Measurements from ENCODE around the gene GNPDA1.
A peak's percentile ranks its signal among the peaks of the same experiment; 100 is the strongest.

Gene GNPDA1

DNA sequence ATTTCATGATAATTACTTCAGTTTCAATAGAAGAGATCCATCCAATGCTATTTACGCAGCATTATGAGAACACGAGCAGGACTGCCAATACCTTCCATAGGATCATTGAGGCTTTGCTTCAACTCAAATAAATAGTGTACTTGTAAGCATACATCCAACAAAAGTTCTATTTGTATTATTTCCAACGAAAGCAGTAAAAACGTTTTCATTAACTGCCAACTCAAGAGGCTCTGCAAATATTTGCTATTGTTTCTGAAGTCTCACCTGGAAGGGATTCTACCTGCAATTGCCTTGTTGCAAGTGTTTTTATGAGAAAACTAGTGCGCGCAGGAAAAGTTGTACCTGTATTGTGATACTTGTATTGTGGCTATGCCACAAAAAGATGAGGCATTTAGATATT, 11.0 kb upstream of the GNPDA1 start:
- no peak for DNase-seq (ENCODE audit: low read depth)

DNA sequence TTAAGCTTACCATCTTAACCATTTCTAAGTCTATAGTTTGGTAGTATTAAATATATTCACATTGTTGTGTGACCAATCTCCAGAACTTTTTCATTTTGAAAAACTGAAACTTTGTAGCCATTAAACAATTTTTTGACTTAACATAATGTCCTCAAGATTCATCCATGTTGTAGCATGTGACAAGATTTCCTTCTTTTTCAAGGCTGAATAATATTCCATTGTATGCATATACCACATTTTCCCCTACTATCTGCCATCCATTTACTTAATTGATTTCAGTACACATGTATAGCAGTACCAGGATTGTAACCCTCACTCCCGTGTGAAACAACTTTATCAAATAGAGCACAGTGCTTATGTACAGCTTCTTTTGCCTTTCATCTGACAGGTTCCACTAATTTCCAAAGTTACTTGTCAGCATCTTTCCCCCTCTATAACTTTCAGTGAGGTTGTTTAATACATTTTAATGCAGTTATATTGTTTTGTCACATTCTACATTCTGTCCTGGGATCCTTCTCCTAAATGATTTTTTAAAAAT, 7.4 kb upstream of the GNPDA1 start:
- no peak for DNase-seq (ENCODE audit: low read depth)

DNA sequence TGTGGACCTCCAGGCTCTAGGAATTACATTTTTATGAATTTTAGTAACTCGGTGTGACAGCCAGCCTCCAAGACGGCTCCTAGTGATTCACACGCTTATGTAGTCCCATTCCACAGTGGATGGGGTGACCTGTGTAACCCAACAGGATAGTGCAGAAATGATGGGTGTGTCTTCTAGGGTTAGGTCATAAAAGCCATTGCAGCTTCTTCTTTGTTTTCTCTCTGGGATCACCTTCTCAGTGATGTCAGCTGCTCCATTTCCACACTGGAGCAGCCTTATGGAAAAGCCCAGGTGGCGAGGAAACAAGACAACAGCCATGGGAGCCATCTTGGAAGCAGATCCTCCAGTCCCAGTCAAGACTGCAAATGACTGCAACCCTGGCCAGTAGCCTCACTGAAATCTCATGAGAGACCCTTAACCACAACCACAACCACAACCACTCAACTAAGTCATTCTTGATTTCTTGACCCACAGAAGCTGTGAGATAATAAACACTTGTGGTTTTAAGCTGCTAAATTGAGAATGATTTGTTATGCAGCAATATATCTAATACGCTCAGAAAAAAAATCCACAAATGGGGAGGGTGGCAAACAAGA, 5.1 kb upstream of the GNPDA1 start:
- no peak for DNase-seq (ENCODE audit: low read depth)

DNA sequence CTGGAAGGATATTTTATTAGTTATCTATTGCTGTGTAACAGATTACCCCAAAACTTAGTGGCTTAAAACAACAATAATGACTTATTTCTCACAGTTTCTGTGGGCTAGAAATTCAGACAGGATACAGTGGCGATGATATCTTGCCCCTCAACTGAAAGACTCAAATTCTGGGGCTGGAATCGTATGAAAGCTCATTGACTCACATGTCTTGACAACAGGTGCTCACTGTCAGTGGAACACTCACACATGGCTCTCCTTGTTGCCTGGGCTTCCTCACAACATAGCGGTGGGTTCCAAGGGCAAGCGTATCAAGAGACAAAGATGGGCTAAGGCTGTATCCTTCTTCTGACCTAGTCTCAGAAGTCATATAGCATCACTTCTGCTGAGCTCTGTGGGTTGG, 3.7 kb upstream of the GNPDA1 start:
- DNase-seq (ENCODE audit: low read depth): peak; percentile 59

DNA sequence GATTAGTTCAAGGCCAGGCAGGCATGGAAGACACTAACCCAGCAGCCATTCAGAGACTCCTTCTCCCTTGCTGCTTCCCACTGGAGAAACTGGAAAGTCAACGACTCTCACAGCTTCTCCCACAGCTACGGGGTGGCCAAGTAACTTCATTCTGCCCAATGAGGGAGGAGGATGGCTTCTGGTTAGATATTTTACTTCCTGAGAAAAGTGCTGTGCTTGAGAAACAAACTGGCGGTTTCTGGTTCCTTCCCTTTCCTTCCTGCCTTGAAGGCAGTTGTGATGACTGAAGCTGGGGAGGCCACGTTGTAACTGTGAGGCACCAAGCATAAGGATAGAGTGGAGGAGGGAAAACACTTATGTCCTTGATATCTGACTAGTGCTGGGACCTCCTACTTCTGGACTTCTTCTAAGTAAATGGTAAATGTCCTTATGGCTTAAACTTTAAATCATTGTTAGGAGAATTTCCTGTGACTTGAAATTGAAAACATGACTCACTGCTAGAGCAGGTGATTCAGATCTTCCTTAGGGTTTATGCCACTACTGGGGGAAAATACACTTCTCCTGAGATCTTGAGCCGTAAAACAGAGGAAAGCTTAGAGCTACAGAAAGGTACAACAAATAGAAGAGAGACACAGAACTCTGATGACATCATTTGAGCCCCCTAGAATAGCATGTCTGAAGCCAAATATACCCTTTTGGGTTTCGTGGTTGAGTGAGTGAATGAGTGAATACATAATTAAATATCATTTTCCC, 3.1 kb upstream of the GNPDA1 start:
- DNase-seq (ENCODE audit: low read depth): peak; percentile 50

DNA sequence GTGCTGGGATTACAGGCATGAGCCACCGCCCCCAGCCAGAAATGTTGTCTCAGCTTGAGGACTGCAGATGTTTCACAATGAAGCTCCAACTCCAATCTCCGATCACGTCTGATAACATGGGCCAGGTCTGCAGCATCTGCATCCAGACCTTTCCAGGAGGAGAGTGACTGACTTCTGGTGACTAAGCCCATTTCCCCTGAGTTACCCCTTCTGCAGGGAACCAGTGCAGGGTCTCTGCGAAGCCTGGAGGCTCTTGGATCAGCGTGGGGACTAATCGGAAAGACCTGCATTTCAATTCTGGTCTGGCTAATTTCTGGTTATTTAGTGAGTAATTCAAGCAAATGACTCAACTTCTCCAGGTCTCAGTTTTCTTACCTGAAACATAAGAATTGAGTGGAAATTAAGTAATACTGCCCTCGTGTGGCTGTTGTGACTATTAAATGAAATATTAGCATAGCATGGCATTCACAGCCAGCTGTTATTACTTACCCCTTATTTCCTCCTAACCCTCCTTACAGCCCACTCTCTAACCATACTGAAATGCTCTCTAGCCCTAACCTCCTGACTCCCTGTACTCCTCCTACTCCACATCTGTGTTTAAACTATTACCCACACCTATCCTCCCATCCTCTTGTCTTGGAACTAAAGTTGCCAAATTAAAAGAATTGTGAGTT, 2.2 kb upstream of the GNPDA1 start:
- DNase-seq (ENCODE audit: low read depth): peak; percentile 53

DNA sequence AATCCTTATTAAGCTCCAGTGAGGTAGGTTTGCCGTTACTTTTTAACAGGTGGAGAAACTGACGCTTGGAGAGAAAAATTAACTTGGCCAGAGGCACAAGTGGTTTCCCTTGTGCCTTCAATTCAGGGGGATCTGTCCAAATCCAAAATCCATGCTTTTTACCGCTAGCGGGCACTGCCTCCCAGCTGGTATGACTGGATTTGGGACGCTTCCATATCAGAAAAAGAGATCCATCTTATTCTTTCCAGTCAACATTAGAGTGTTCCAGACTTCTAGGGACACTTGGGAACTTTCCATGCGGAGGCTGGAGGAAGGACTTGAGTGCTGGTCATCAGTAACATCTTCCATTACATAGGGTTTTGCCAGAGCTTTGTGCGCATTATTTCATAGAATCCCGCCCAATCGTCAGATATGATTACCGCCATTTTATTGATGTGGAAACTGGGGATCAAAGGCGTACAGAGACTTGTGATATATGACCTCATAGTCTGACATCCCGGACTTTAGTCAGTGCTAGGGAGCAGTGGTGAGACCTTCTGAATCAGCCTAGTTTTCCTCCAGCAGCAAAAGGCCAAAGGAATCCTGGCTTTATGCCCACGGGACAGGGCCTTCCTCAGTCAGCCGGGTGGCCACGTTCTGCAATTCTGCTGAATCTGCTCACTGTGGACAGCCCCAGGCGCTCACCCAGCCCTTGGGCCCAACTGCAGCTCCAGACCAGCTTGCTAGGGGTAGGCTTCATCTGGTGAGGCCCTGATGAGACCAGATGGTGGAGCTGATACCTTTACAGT, 1.1 kb upstream of the GNPDA1 start:
- no peak for DNase-seq (ENCODE audit: low read depth)

DNA sequence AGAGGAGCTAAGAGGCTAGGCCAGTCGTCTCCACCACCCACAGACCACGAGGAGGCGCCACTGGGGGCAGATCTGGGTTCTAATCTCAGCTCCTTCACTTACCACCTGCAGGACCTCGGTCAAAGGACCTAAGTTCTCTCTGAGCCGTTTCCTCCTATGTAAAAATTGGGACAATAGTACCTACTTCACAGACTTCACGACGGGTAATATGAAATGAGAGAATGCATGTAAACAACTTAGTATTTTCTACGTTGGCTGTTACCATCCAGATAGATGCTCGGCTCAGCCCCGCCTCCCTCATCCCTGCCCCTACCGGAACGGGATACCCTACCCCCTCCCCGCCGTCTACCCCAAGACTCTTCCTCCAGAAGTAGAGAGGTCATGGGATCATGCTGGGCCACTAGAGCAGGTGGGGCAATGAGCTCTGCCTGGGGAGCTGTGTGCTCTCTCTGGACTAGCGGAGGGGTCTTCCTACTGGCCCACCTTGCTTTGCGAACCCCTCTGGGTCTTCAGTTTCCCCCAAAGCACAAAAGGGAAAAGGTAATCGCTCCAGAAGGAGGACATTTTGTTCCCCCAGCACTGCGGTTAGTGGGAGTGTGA, 541 bp downstream of the GNPDA1 start:
- peak; percentile 53 for DNase-seq (ENCODE audit: low read depth)

DNA sequence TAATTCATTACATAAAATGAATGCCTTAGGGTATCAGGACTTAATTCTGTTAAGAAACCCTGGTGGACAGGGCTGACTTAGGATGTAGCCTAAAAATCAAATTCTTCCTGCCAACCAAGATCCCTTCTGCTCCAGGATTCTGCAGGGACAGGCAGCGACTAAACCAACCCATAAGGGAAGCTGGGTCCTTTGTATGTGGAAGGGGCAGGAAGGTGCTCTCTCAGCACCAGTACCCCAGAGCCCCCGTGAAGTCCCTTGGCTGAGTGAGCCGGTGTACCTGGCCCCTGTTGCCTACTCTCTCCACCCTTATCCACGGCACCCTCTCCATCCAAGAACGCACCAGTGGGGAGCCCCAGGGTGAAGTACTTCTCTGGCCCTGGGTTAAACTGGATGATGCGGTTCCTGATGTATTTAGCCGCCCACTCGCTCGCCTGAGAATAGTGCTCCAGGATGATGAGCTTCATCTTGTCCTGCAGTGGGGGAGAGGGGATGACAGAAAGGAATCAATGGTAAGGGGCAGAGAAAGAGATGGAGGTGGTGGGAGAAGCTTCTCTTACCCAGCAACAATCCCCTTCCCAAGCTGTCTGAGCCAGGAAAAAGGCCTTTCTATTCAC, 1.1 kb downstream of the GNPDA1 start:
- DNase-seq (ENCODE audit: low read depth): no peak

DNA sequence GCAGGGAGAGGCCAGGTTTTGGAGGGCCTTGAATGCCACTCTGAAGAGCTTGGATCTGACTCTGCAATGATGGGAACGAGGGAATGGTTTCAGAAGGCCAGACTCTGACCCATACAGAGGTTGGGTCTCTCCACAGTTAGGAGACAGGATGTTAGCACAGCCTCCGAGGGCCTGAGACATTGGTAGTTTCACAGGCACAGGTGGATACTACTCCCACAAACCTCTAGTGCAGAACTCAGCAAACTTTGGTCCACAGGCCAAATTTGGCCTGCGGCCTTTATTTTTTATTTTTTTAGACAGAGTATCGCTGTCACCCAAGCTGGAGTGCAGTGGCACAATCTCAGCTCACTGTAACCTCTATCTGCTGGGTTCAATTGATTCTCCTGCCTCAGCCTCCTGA, 2.9 kb downstream of the GNPDA1 start:
- DNase-seq (ENCODE audit: low read depth): no peak

DNA sequence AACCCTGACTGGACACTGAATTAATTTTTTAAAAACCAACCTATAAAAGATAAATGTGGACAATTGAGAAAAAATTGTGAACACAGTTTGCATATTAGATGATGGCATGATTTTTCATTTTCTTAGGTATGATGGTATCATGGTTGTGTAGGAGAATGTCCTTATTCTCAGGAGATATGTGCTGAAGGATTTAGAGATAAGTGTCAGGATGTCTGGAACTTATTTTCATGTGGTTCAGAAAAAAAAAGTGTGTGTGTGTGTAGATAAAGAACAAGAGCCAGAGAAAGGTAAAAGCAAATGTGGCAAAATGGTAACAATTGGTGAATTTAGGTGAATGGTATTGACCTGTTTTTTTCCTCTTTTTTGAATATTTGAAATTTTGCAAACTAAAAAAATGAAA, 4.0 kb downstream of the GNPDA1 start:
- no peak for DNase-seq (ENCODE audit: low read depth)

DNA sequence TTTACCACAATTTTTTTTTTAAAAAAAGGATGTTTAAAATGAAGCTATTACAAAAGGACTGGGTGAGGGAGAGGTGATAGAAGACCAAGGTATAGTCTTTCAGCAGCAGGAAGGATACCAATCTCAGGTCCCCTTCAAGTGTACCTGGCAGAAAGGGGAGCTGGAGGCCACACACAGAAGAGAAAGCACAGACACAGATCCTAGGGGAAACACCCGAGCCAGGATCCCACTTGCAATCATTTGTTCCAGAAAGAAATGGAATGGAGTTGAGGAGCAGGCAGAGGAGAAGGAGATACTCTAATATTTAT, 5.6 kb downstream of the GNPDA1 start:
- no peak for DNase-seq (ENCODE audit: low read depth)

DNA sequence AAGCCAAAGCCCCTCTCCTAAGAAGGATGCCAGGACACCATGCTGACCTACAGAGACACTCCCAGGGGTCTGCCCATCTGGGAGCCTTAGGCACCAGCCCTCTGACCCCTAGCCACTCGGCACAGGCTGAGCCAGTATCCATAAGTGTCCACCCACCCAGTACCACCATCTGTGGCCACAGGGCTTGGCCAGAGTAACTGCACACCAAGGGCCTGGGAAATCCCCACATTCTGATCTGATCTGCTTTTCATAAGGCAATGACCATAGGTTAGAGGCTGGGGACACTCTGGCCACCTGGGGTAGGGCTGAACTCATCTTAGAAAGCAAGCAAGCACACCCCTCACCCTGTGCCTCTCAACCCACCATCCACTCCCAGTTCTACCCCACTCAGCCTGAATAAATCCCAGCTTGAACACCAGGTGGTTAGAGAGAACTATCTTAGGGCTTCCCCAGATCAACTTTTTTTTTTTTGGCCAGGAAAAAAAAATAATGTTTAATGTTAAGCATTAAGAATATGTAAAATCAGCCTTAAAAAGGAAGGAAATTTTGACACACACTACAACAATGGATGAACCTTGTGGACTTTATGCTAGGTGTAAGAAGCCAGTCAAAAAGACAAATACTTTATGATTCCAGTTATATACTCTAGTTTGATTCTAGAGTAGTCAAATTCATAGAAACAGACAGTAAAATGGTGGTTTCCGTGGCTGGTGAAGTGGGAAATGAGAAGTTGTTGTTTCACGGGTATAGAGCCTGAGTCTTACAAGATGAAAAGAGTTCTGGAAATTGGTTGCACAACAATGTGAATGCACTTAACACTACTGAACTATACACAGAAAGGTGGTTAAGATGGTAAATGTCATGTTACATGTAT, 6.2 kb downstream of the GNPDA1 start:
- no peak for DNase-seq (ENCODE audit: low read depth)

DNA sequence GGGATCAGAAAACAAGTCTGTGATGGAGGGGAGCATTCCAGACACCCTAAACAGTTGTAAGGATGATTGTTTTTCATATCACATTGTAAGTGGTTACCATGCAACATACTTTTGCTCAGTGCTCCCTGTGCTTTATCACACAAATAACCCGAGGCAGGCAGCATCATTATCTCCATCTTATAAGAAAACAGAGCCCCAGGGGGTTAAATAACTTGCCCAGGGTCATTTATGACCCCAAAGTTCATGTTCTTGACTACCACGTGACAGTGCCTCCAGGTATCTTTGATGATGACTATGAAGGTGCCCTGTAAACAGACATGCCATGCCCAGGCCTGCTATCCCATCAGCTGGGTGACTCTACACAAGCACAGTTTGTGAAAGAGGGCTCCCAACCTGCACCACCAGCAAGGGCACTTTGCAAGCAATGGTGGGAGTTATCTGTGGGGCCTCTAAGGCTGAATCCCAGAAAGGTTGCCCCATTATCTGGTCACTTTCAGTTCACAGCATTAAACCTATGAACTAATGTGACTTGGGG, 9.5 kb downstream of the GNPDA1 start:
- DNase-seq (ENCODE audit: low read depth): no peak

DNA sequence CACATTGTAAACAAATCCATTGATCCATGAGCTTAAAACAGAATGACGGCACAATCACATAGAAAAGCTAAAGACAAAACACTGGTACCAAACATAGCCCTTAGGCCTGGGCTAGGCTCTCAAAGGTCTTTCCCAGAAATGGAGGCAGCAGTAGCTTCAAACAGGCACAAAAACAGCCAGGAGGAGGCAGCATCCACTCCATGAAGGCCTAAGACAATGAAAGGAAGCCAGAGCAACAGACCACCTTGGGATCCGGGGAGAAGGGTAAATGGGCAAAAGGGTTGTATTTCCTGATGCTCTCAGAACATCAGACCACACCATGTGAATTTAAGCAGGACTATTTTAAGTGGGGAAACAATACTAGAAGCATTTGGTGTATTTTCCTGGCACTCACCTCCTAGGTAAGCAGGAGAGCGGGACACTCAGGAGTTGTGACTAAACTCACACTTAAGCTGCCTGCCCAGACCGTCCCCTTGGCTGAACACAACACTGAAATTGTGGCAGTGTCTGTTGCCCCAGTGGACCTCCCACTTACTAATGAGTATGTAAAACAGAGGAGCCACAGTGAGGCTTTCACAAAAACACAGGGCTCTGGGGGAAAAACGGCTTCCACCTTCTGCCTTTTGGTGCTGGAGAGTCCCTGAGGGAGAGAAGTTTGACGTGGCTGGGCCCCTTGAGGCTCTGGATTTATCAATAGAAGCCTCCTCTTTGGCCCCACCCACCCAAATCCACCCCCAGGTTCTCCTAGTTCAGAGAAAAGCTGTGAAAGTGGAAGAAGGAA, 11.9 kb downstream of the GNPDA1 start:
- no peak for DNase-seq (ENCODE audit: low read depth)

DNA sequence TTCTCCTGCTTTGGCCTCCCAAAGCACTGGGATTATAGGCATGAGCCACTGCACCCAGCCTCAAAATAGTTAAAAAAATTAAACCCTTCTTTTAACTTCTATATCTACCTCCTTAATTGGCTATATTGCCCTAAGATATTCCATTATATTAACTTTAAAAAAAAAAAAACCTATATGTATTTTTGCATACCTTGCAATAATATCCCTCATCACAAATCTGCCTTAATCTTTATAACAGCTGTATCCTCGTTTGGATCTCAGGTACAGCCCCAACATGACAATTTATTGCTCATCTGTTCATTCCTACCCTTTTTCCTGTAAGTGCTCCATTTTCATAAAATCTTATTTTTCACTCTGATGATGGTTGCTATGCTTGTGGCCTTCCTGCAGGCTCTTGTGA, 12.7 kb downstream of the GNPDA1 start:
- DNase-seq (ENCODE audit: low read depth): no peak

DNA sequence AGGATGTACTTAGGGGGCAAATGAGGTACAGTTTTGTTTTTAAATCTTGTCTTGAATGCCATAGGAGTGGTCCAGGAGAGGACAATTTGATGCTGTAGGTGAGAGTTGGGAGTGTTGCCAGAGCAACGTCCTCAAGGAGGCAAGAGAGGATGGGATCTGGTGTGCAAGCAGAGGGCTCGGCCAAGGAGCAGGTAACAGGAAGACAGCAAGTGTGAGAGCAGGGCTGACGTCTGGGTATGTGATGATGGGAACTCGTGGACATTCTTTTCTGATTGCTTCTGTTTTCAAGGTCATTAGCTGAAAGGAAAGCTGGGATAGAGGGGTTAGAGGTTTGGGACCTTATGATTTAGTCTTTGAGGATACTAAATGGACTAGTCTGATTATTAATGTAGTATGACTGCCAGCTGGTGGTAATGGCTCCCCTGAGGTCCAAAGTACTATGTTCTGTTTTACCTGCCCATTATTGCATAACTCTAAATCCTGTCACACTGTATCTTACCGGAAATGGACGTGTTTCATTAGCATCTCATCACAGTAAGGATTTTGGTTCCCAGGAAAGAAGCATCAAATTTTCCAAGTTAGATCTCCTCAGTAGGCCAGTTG, 15.4 kb downstream of the GNPDA1 start:
- DNase-seq (ENCODE audit: low read depth): no peak

DNA sequence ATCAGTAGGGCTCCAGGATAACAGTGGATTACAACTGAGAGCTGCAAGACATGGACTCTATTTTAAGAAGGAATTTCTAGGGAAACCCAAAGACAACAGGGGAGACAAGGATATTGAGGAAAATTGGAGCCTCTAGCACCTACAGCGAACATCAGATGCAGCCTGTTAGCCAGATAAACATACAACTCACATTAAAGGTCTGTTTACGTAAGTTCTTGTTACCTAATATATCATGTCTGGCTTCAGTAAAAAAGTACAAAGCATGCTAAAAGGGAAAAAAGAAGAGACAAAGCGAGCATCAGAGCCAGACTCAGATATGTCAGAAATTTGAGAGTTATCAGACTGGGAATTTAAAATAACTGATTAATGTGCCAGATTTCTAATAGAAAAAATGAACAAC, 17.2 kb downstream of the GNPDA1 start:
- DNase-seq (ENCODE audit: low read depth): no peak

DNA sequence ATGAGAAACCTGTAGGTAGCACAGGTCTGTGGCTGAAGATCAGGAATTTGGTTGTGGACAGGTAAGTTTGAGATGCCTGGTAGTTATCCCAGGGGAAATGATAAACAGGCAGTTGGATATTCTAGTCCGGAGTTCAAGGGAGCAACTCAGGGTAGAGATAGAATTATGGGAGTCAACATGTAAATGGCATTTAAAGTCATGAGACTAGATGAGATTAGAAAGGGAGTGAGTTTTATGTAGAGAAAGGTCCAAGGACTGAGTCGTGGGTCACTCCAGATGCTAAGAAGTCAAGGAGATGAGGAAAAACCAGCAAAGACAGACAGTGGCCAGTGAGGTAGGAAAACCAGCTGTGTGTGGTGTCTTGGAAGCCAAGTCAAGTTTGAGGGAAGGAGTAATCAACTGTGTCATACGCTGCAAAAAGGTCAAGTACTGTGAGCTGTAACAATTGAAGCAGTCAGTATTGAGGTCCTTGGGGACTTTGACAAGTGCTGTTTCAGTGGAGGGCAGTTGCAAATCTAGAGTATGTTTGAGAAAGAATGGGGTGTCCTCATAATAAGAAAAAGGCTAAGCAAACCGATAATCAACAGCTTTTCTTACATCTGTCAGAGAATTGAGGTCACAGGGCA, 18.2 kb downstream of the GNPDA1 start:
- DNase-seq (ENCODE audit: low read depth): no peak
